ENCODE measurements around the gene PAX5.

- TF ChIP-seq POLR2AphosphoS5 (IDR thresholded peaks at IDR 0.05; ENCODE audit: low read depth, low read length) (no peak), POLR2A (IDR thresholded peaks at IDR 0.05; ENCODE audit: low read depth, low read length) (no peak), TAF1 (IDR thresholded peaks at IDR 0.05; ENCODE audit: low read depth, low read length) (no peak), SPI1 (IDR thresholded peaks at IDR 0.05; ENCODE audit: low read depth, low read length) (no peak)
Observed at GRCh38 chr9:36987409-36987808, 46.7 kb downstream of the PAX5 start.
